Rectal smooth muscle tissue (tissue), 1 donor: Measurements from ENCODE around the gene DPEP3.
"Not testable (repeated sequence)": the region's sequence is repeated elsewhere in the genome, so short reads cannot be mapped to it uniquely, and the experiment has no call there.

ENCODE experiments used
- H3K27ac ChIP-seq: one replicate; pipeline ENCODE4 v1.7.0; 2013; ENCODE audit warnings: low read depth, low read length, inconsistent platforms
- H3K27me3 ChIP-seq: one replicate; pipeline ENCODE4 v1.7.0; 2013; ENCODE audit warnings: low read length; ENCODE audit not compliant: control insufficient read depth, insufficient read depth
- H3K36me3 ChIP-seq: one replicate; pipeline ENCODE4 v1.7.0; 2013; ENCODE audit warnings: low read length; ENCODE audit not compliant: control insufficient read depth, insufficient read depth
- H3K4me1 ChIP-seq: one replicate; pipeline ENCODE4 v1.7.0; 2013; ENCODE audit warnings: low read length; ENCODE audit not compliant: control insufficient read depth, insufficient read depth
- H3K4me3 ChIP-seq: one replicate; pipeline ENCODE4 v1.7.0; 2013; ENCODE audit warnings: low read length
- H3K9ac ChIP-seq: one replicate; pipeline ENCODE4 v1.7.0; 2013; ENCODE audit warnings: low read length

The DPEP3 gene

DNA sequence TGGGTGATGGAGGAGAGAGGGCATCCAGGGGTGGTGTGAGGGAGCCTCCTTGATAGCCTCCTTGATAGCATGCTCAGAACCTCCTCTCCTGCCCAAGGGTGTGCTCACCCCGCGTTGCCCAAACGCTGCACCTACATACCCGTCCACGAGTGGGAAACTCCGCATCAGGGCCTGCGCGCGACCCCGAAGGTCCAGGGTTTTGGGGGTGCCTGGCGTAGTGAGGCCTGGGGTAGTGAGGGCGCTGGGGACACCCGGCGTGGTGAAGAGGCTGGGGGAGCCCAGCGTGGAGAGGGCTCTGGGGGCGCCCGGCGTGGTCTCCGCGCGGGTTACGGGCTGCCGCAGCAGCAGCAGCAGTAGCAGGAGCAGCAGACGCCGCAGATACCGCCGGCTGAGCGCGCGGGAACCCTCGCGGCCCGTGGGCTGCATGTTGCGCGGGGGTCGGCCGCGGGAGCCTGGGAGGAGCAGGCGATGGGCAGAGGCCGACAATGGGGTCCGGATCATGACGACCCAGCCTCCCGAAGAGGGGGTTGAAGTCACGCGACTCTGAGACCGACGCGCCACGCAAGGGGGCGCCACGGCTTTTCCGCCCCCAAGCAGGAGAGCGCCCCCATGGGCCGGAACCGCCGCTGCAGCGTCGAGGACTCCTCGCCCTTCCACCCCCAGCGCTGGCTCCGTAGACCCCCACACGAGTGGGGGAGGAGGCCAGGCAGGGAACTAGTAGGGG is at the start of gene DPEP3:
Gene DPEP3, minus strand, starts transcription at position 545 of the 724 bp plus-strand sequence. Its CDS starts 119 bp downstream, at position 426.
- H3K4me1 ChIP-seq = no peaks in the 10 kb centered on the region
- H3K27ac ChIP-seq = no peak within 1 kb of the TSS
- no peak within 1 kb of the TSS for H3K4me3 ChIP-seq
- no peak within 1 kb of the TSS for H3K9ac ChIP-seq
- no peaks in the 10 kb centered on the region for H3K27me3 ChIP-seq
- H3K36me3 ChIP-seq = no peaks in the 10 kb centered on the region

- Histone ChIP-seq H3K9ac (no peak overlapping the region), H3K36me3 (no peaks in the 10 kb centered on the region), H3K4me1 (no peaks in the 10 kb centered on the region)
Observed at GRCh38 chr16:68028996-68029395, 48.7 kb upstream of the DPEP3 start.

GRCh38 chr16:68022728-68023537 is 42.6 kb upstream of the DPEP3 start, which contains the start of the genes DDX28 and DUS2:
Gene DDX28 (minus strand): TSS chr16:68023232. CDS start chr16:68023202, 30 bp downstream.
Gene DUS2 (plus strand): TSS chr16:68023284. CDS start chr16:68038024, 14,740 bp downstream.
- Histone ChIP-seq H3K4me1 (peaks cover 7% of the 10 kb centered on the region), H3K27ac (peak within 1 kb of the TSS; percentile 77), H3K36me3 (no peaks in the 10 kb centered on the region), H3K4me3 (peak within 1 kb of the TSS; percentile 99), H3K9ac (peak within 1 kb of the TSS; percentile 99), H3K27me3 (no peaks in the 10 kb centered on the region)

More at GRCh38 chr16:68028996-68029395, 48.7 kb upstream of the DPEP3 start:
- Histone ChIP-seq H3K27me3 (no peaks in the 10 kb centered on the region), H3K27ac (no peak overlapping the region), H3K4me3 (no peak overlapping the region)

GRCh38 chr16:68022278-68022727 is 42.0 kb upstream of the DPEP3 start:
- H3K4me1 ChIP-seq = peaks cover 7% of the 10 kb centered on the region
- H3K4me3 ChIP-seq = peak overlapping the region; percentile 99
- peak overlapping the region; percentile 74 for H3K9ac ChIP-seq
- H3K27ac ChIP-seq = peak overlapping the region; percentile 77
- H3K36me3 ChIP-seq = no peaks in the 10 kb centered on the region
- H3K27me3 ChIP-seq = no peaks in the 10 kb centered on the region

GRCh38 chr16:68021490-68021889 is 41.2 kb upstream of the DPEP3 start:
- H3K27me3 ChIP-seq = no peaks in the 10 kb centered on the region
- no peak overlapping the region for H3K4me3 ChIP-seq
- H3K4me1 ChIP-seq = peaks cover 7% of the 10 kb centered on the region
- no peak overlapping the region for H3K9ac ChIP-seq
- no peak overlapping the region for H3K27ac ChIP-seq
- no peaks in the 10 kb centered on the region for H3K36me3 ChIP-seq

DNA sequence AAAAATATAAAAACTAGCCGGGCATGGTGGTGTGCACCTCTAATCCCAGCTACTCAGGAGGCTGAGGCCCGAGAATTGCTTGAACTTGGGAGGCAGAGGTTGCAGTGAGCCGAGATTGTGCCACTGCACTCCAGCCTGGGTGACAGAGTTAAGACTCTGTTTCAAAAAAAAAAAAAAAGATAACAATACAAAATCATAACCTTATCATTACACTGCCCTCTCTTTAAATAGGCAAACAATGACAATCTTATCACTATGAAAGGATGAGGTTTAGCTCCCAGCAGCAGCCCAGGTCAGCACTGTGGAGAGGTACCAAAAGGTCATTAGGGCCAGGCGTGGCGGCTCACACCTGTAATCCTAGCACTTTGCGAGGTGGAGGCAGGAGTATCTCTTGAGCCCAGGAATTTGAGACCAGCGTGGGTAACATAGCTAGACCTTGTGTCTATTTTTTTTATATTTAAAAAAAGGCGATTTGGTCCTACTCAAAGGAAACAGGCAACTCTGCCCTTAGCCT is 38.9 kb upstream of the DPEP3 start:
- no peaks in the 10 kb centered on the region for H3K36me3 ChIP-seq
- H3K27ac ChIP-seq = no peak overlapping the region
- no peaks in the 10 kb centered on the region for H3K27me3 ChIP-seq
- peaks cover 7% of the 10 kb centered on the region for H3K4me1 ChIP-seq
- H3K9ac ChIP-seq = no peak overlapping the region
- H3K4me3 ChIP-seq = no peak overlapping the region

DNA sequence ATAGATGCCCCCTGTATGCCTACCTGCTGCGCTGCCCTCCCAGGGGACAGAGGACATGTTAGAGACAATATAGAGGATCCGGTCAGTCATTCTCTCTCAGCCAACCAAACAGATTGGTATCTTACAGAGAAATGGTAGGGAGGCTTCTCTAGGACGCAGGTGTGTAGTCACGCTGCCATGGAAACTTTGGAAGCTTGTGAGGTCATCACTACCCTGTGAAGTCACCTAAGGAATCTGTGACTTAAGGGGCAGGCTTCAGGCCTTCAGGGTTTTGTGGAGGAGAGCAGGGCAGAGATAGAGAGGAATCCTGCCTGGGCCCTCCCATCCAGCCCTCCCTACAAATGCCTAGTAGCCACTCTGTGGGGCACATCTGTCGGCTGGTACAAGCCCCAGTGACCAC is 35.4 kb upstream of the DPEP3 start, which contains the start of gene DPEP2NB:
Gene DPEP2NB, minus strand, starts transcription at position 231 of the 400 bp plus-strand sequence. Its CDS starts 141 bp downstream, at position 90.
- Histone ChIP-seq H3K27me3 (no peaks in the 10 kb centered on the region), H3K4me3 (no peak within 1 kb of the TSS), H3K27ac (no peak within 1 kb of the TSS), H3K36me3 (no peaks in the 10 kb centered on the region), H3K9ac (no peak within 1 kb of the TSS), H3K4me1 (no peaks in the 10 kb centered on the region)

DNA sequence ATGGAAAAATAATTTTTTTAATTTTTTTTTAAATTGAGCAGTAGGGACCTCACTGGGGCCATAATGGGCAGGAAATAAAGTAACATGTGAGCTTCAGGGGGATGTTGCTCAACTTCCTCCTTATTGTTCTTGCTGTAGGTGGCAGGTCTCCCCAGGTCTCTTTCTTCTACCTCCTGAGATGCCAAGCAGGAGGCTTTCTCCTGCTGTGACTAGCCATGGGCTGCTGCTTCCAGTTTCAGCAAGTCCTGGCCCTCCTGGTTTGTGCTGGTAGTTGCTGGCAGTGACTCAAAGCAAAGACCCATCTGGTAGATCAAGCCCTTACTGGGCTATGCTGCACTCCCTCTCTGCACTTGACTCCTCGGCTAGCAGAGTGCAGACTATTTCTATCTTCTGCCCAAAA is 33.1 kb upstream of the DPEP3 start:
- Histone ChIP-seq H3K4me1 (no peaks in the 10 kb centered on the region), H3K36me3 (no peaks in the 10 kb centered on the region), H3K27ac (no peak overlapping the region), H3K27me3 (no peaks in the 10 kb centered on the region), H3K4me3 (no peak overlapping the region), H3K9ac (no peak overlapping the region)

- H3K27ac ChIP-seq, H3K4me1 ChIP-seq, H3K27me3 ChIP-seq, H3K9ac ChIP-seq, H3K36me3 ChIP-seq, H3K4me3 ChIP-seq: not testable (repeated sequence)
Observed at GRCh38 chr16:68009872-68010271, 29.6 kb upstream of the DPEP3 start.

DNA sequence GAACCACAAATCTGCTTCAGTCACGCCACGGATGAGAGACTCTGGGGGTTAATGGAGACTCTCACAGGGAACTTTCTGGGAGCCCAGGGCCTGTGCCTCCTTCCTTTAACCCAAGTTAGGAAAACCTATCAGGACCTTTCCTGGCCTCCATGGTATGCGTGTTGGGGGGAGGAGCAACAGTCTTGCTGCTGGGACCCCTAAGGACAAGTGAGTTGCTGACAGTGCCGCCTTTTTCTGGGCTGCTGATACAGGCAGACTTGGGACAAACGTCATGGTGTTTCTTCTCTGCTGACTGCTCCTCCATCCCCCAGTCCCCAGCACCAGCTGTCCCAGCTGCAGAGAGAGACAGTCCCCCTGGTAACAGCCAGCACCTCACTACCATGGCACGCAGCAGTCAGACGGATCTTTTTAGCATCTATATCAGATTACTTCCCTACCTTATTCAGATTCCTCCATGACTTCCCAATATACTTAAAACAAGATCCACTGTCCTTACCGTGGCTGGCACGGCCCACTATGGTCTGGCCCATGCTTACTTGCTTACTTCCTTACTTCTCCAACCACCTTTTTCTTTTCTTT is 28.9 kb upstream of the DPEP3 start:
- Histone ChIP-seq H3K4me3 (no peak overlapping the region), H3K27ac (no peak overlapping the region), H3K4me1 (no peaks in the 10 kb centered on the region), H3K27me3 (no peaks in the 10 kb centered on the region), H3K9ac (no peak overlapping the region), H3K36me3 (no peaks in the 10 kb centered on the region)

DNA sequence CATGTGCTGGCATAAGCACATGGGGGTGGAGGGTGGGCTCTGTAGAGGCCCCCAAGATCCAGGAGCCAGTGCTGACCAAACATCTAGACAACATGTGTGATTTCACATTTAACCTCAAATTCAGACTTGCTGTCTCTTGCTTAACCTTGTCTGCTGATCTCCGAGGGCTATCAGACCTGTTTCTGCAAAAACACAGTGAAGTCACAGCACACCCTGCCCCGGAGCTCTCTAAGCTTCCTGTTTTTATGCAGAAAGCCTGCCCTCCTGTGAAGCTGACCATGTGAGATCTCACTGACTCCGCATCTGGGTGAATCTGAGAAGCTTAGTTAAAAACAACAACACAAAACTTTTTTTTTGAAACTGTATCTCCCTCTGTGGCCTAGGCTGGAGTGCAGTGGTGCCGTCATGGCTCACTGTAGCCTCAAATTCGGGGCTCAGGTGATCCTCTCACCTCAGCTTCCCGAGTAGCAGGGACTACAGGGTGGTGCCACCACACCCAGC is 25.5 kb upstream of the DPEP3 start:
- no peak overlapping the region for H3K4me3 ChIP-seq
- H3K9ac ChIP-seq = no peak overlapping the region
- H3K4me1 ChIP-seq = no peaks in the 10 kb centered on the region
- no peak overlapping the region for H3K27ac ChIP-seq
- no peaks in the 10 kb centered on the region for H3K36me3 ChIP-seq
- no peaks in the 10 kb centered on the region for H3K27me3 ChIP-seq

- Histone ChIP-seq H3K27me3 (no peaks in the 10 kb centered on the region), H3K9ac (no peak overlapping the region), H3K4me1 (no peaks in the 10 kb centered on the region), H3K27ac (no peak overlapping the region), H3K36me3 (no peaks in the 10 kb centered on the region), H3K4me3 (no peak overlapping the region)
Observed at GRCh38 chr16:68005211-68005610, 24.9 kb upstream of the DPEP3 start.
